HCT116 (cell line): ENCODE data around the gene UBA7. TPM values are rescaled to one million over a fixed set of nuclear protein-coding genes. Genes with fewer than 3 reads are reported as not detected.
"Not testable (repeated sequence)": the region's sequence is repeated elsewhere in the genome, so short reads cannot be mapped to it uniquely, and the experiment has no call there.

ENCODE experiments used
- ATAC-seq: fragments of 200-7000 bp; cut with Tn5 transposase; 2 replicates; pipeline ENCODE4 v1.9.1; 2020; ENCODE audit warnings: mild to moderate bottlenecking, moderate library complexity
- BruUV-seq: library from RNA; stranded (reverse); fragments of 400-500 nt; replicated peaks from 2 replicates; lab custom pipeline; 2021; lab: Mats Ljungman, UMichigan
- CTCF ChIA-PET: fragments of 300-600 bp; sonication (Branson Sonifier 250); formaldehyde crosslinking; loops from one replicate; lab custom pipeline; 2021; ENCODE audit warnings: antibody characterized with exemption; lab: Charles Lee
- POLR2A ChIA-PET: fragments of 300-600, 350-600 bp; sonication (Branson Sonifier 250); formaldehyde crosslinking; loops from one replicate; lab custom pipeline; 2021; ENCODE audit warnings: antibody characterized with exemption; lab: Charles Lee
- RAD21 ChIA-PET, 2 experiments: fragments of 300-600 bp; sonication (Branson Sonifier 250); formaldehyde crosslinking; loops; one replicate each; lab custom pipeline; 2023; ENCODE audit warnings: low total read pairs in 2 of 2; ENCODE audit not compliant: uncharacterized antibody in 2 of 2, unreplicated experiment in 2 of 2, low non-redundant PET in 1 of 2; lab: Charles Lee
- DNase-seq: peaks from one replicate; pipeline ENCODE4 v3.0.0-alpha.2; 2010; ENCODE audit warnings: low read depth, low spot score
- H2AFZ ChIP-seq: fragments of 200-600 bp; shearing (Covaris generic), sonication (generic); 2 replicates; pipeline ENCODE4 v1.6.1; 2017; ENCODE audit warnings: low read depth, mixed run types, mixed read lengths, antibody characterized with exemption, low read length; ENCODE audit not compliant: poor library complexity, severe bottlenecking
- H3K27ac ChIP-seq: 2 replicates; pipeline ENCODE4 v1.5.1; 2012; ENCODE audit warnings: low read depth, low read length
- H3K27me3 ChIP-seq: fragments of 200-600 bp; sonication (generic); 2 replicates; pipeline ENCODE4 v1.6.1; 2016; ENCODE audit warnings: mixed run types, low read length, mixed read lengths; ENCODE audit not compliant: insufficient read depth
- H3K36me3 ChIP-seq, 2 experiments: fragments of 200-500 bp in 1 of 2; fragments of 200-600 bp in 1 of 2; sonication (Bioruptor generic) in 1 of 2; sonication (generic) in 1 of 2; 2 replicates each; pipeline versions ENCODE4 v1.5.1 to v1.6.1; 2014 to 2016; ENCODE audit warnings: low read length in 2 of 2, inconsistent platforms in 1 of 2, mixed read lengths in 1 of 2, mixed run types in 1 of 2; ENCODE audit not compliant: insufficient read depth in 2 of 2, control insufficient read depth in 1 of 2
- H3K4me1 ChIP-seq, 2 experiments: fragments of 200-600 bp in 1 of 2; sonication (generic) in 1 of 2; 2 replicates each; pipeline versions ENCODE4 v1.5.1 to v1.6.1; 2012 to 2017; ENCODE audit warnings: low read length in 2 of 2, inconsistent platforms in 1 of 2, mild to moderate bottlenecking in 1 of 2, mixed read lengths in 1 of 2, mixed run types in 1 of 2, moderate library complexity in 1 of 2; ENCODE audit not compliant: insufficient read depth in 2 of 2, control insufficient read depth in 1 of 2
- H3K4me2 ChIP-seq: fragments of 200-600 bp; sonication (generic); 2 replicates; pipeline ENCODE4 v1.6.1; 2017; ENCODE audit warnings: mixed run types, low read length, mixed read lengths
- H3K4me3 ChIP-seq, 2 experiments: fragments of 200-600 bp in 1 of 2; sonication (generic) in 1 of 2; replicated peaks in 1 of 2; 2 replicates each; pipeline ENCODE4 v1.5.1; 2011 to 2016; ENCODE audit warnings: low read length in 2 of 2, control low read depth in 1 of 2, low read depth in 1 of 2, mild to moderate bottlenecking in 1 of 2, mixed read lengths in 1 of 2, mixed run types in 1 of 2
- H3K79me2 ChIP-seq: fragments of 200-600 bp; sonication (generic); 2 replicates; pipeline ENCODE4 v1.6.1; 2017; ENCODE audit warnings: mild to moderate bottlenecking, mixed run types, low read length, moderate library complexity, mixed read lengths; ENCODE audit not compliant: insufficient read depth
- H3K9ac ChIP-seq: fragments of 200-600 bp; sonication (generic); 2 replicates; pipeline ENCODE4 v1.6.1; 2016; ENCODE audit warnings: low read length, mixed read lengths
- H3K9me2 ChIP-seq: fragments of 200-600 bp; sonication (generic), shearing (Covaris generic); 2 replicates; pipeline ENCODE4 v1.6.1; 2017; ENCODE audit warnings: mixed run types, mild to moderate bottlenecking, moderate library complexity; ENCODE audit not compliant: insufficient read depth
- H3K9me3 ChIP-seq, 2 experiments: fragments of 200-500 bp in 1 of 2; fragments of 200-600 bp in 1 of 2; sonication (Bioruptor generic) in 1 of 2; sonication (generic) in 1 of 2; 2 replicates each; pipeline ENCODE4 v1.6.1; 2014 to 2017; ENCODE audit warnings: low read length in 2 of 2, mixed read lengths in 2 of 2, inconsistent platforms in 1 of 2, low read depth in 1 of 2, mild to moderate bottlenecking in 1 of 2, mixed run types in 1 of 2, moderate library complexity in 1 of 2; ENCODE audit not compliant: control insufficient read depth in 1 of 2, insufficient read depth in 1 of 2
- H4K20me1 ChIP-seq: fragments of 200-600 bp; sonication (generic), shearing (Covaris generic); 2 replicates; pipeline ENCODE4 v1.6.1; 2017; ENCODE audit warnings: mixed run types, mild to moderate bottlenecking, moderate library complexity; ENCODE audit not compliant: insufficient read depth
- ATF3 ChIP-seq: IDR thresholded peaks from 2 replicates; pipeline ENCODE4 v1.6.1; 2012
- CBX3 ChIP-seq: IDR thresholded peaks from 2 replicates; pipeline ENCODE4 v1.6.1; 2012; ENCODE audit warnings: low read depth
- CEBPB ChIP-seq: IDR thresholded peaks from 2 replicates; pipeline ENCODE4 v1.6.1; 2012; ENCODE audit warnings: low read depth
- EGR1 ChIP-seq: IDR thresholded peaks from 2 replicates; pipeline ENCODE4 v1.6.1; 2012; ENCODE audit warnings: low read depth
- ELF1 ChIP-seq: IDR thresholded peaks from 2 replicates; pipeline ENCODE4 v1.6.1; 2012; ENCODE audit warnings: low read depth, borderline replicate concordance
- EZH2phosphoT487 ChIP-seq: fragments of 200-600 bp; IDR thresholded peaks from 2 replicates; pipeline ENCODE4 v1.6.1; 2018; ENCODE audit warnings: antibody characterized with exemption, borderline replicate concordance
- FOSL1 ChIP-seq: IDR thresholded peaks from 2 replicates; pipeline ENCODE4 v1.6.1; 2012; ENCODE audit warnings: low read depth
- JUND ChIP-seq: IDR thresholded peaks from 2 replicates; pipeline ENCODE4 v1.6.1; 2012
- POLR2A ChIP-seq: IDR thresholded peaks from 2 replicates; pipeline ENCODE4 v1.7.0; 2011; ENCODE audit warnings: borderline replicate concordance; ENCODE audit not compliant: insufficient read depth, insufficient read length; ENCODE audit errors: extremely low read depth
- POLR2AphosphoS5 ChIP-seq: IDR thresholded peaks from 2 replicates; pipeline ENCODE4 v1.6.1; 2011; ENCODE audit warnings: mild to moderate bottlenecking, low read depth, low read length, moderate library complexity
- SIN3A ChIP-seq: IDR thresholded peaks from 2 replicates; pipeline ENCODE4 v1.6.1; 2012; ENCODE audit warnings: low read depth
- SP1 ChIP-seq: IDR thresholded peaks from 2 replicates; pipeline ENCODE4 v1.6.1; 2012; ENCODE audit warnings: low read depth
- SRF ChIP-seq: IDR thresholded peaks from 2 replicates; pipeline ENCODE4 v1.6.1; 2012; ENCODE audit warnings: low read depth
- ZBTB33 ChIP-seq: IDR thresholded peaks from 2 replicates; pipeline ENCODE4 v1.6.1; 2011; ENCODE audit warnings: mild to moderate bottlenecking, low read length, moderate library complexity; ENCODE audit not compliant: insufficient replicate concordance; ENCODE audit errors: extremely low read depth
- ZFX ChIP-seq: fragments of 450-650 bp; IDR thresholded peaks from 2 replicates; pipeline ENCODE4 v1.6.1; 2017
- ZNF274 ChIP-seq: fragments of 200-500 bp; sonication (Bioruptor generic); IDR thresholded peaks from 2 replicates; pipeline ENCODE4 v1.6.1; 2014; ENCODE audit warnings: mild to moderate bottlenecking, low read depth, low read length, inconsistent platforms
- intact Hi-C: fragments of 100-400 bp; cut with micrococcal nuclease; formaldehyde crosslinking; loops from 2 replicates; pipeline ENCODE4 v1.10.0; 2022
- total RNA-seq: library from RNA; stranded (reverse); gene quantifications from one replicate; pipeline ENCODE4 v1.2.1, GENCODE V29; 2021; ENCODE audit not compliant: unreplicated experiment
- TF ChIP-seq, protein P1 (sequence below): IDR thresholded peaks from 2 replicates; pipeline ENCODE4 v1.6.1; 2012
- TF ChIP-seq, protein P2 (sequence below), 3 experiments: fragments of 200-600 bp in 1 of 3; sonication (generic) in 1 of 3; IDR thresholded peaks in 2 of 3; conservative IDR thresholded peaks in 1 of 3; 2 replicates each; pipeline ENCODE4 v1.5.1; 2012 to 2017; ENCODE audit warnings: low read depth in 2 of 3, low read length in 2 of 3, antibody characterized with exemption in 1 of 3, borderline replicate concordance in 1 of 3, control low read depth in 1 of 3, mild to moderate bottlenecking in 1 of 3, mixed read lengths in 1 of 3, mixed run types in 1 of 3, moderate library complexity in 1 of 3; ENCODE audit not compliant: insufficient read depth in 1 of 3

Gene UBA7
- total RNA-seq, 1 experiment from 2014 or later = 2.6 TPM

- H3K4me3 ChIP-seq, H3K9me3 ChIP-seq, H3K9ac ChIP-seq, H2AFZ ChIP-seq, H3K4me1 ChIP-seq, RAD21 ChIA-PET, H3K27ac ChIP-seq, ATAC-seq, H3K27me3 ChIP-seq, H3K9me2 ChIP-seq, H3K4me2 ChIP-seq, DNase-seq, H4K20me1 ChIP-seq, BruUV-seq, H3K79me2 ChIP-seq, POLR2A ChIA-PET, H3K36me3 ChIP-seq, intact Hi-C loops: not testable (repeated sequence)
- CTCF ChIA-PET = interaction anchor here (0.9 kb wide), 1 partner anchor 20 kb away, joined by 3 read pairs; no protein-coding TSS in a partner anchor
Measured at GRCh38 chr3:49823131-49823530, 9.4 kb upstream of the UBA7 start.

DNA sequence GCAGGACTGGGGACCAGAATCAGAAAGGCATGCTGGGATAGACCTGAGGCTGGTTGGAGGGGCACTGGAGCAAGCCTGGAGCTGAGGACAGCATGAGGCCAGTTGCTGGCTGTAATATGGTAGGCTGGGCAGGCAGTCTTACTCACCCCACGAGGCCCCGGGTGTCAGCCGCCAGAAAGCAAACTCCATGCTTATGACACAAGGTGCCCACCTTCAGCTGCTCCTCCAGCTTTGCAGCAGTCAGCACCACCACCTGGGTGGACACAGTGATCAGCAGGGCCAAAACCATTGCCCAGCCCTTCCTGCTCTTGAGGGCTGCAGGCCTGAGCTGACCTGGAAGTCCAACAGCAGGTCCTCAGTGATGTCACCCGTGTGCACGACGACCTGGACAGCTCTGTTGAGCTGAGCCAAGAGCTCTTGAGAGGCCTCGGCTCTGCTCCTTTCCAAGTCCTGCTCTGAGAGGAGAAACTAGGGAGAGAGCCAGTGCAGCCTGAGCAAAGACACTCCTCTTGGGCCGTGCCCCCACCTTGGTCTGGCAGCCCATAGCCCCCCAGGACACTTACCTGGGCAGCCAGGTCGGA lies 747 bp downstream of the UBA7 start:
- no peak overlapping the region for H3K27ac ChIP-seq
- H3K4me3 ChIP-seq = no peak overlapping the region
- no peaks in the 10 kb centered on the region for H3K36me3 ChIP-seq
- DNase-seq (no peak), ATAC-seq (no peak)
- H3K4me2 ChIP-seq = no peak overlapping the region
- H3K27me3 ChIP-seq = no peaks in the 10 kb centered on the region
- no peak overlapping the region for H2AFZ ChIP-seq
- no peaks in the 10 kb centered on the region for H3K9me3 ChIP-seq
- RAD21 ChIA-PET = no interaction called here
- intact Hi-C loops = no loop called here
- H3K4me1 ChIP-seq = no peaks in the 10 kb centered on the region
- CTCF ChIA-PET = interaction anchor here (1.2 to 1.3 kb wide), 2 partner anchors 10 to 109 kb away, joined by 3 to 4 read pairs; partner anchors contain the start of gene INKA1
- H4K20me1 ChIP-seq = no peaks in the 10 kb centered on the region
- H3K9ac ChIP-seq = no peak overlapping the region
- no peaks in the 10 kb centered on the region for H3K79me2 ChIP-seq
- BruUV-seq = no TSS peak
- POLR2A ChIA-PET = no interaction called here
- H3K9me2 ChIP-seq = no peaks in the 10 kb centered on the region
- TF ChIP-seq, protein P1, sequence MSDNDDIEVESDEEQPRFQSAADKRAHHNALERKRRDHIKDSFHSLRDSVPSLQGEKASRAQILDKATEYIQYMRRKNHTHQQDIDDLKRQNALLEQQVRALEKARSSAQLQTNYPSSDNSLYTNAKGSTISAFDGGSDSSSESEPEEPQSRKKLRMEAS = no peak
- no peak for TF ChIP-seq POLR2AphosphoS5
- no peak for TF ChIP-seq FOSL1
- TF ChIP-seq ZFX = no peak
- no peak for TF ChIP-seq POLR2A
- TF ChIP-seq EZH2phosphoT487 = no peak
- TF ChIP-seq SP1 = no peak
- no peak for TF ChIP-seq CBX3
- no peak for TF ChIP-seq ZNF274
- TF ChIP-seq ATF3 = no peak
- TF ChIP-seq CEBPB = no peak
- TF ChIP-seq ZBTB33 = no peak
- no peak for TF ChIP-seq ELF1
- TF ChIP-seq EGR1 = no peak
- TF ChIP-seq SIN3A = no peak
- no peak for TF ChIP-seq SRF
- no peak for TF ChIP-seq JUND
- TF ChIP-seq, protein P2, sequence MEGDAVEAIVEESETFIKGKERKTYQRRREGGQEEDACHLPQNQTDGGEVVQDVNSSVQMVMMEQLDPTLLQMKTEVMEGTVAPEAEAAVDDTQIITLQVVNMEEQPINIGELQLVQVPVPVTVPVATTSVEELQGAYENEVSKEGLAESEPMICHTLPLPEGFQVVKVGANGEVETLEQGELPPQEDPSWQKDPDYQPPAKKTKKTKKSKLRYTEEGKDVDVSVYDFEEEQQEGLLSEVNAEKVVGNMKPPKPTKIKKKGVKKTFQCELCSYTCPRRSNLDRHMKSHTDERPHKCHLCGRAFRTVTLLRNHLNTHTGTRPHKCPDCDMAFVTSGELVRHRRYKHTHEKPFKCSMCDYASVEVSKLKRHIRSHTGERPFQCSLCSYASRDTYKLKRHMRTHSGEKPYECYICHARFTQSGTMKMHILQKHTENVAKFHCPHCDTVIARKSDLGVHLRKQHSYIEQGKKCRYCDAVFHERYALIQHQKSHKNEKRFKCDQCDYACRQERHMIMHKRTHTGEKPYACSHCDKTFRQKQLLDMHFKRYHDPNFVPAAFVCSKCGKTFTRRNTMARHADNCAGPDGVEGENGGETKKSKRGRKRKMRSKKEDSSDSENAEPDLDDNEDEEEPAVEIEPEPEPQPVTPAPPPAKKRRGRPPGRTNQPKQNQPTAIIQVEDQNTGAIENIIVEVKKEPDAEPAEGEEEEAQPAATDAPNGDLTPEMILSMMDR (IDR thresholded peaks at IDR 0.05 in 2 of 3, conservative IDR thresholded peaks at IDR 0.05 in 1 of 3; ENCODE audit: borderline replicate concordance in 1 of 3, insufficient read depth in 1 of 3, low read depth in 2 of 3, low read length in 2 of 3) = no peak
